Sigmoid colon (tissue), 4 donors: ENCODE measurements around the gene CERS1.

Experiments used
- EP300 ChIP-seq, 4 donors: sonication (generic); formaldehyde crosslinking; IDR thresholded peaks; one replicate each; pipeline ENCODE4 v1.6.1; 2017; ENCODE audit warnings: antibody characterized with exemption in 4 of 4
- POLR2A ChIP-seq, 2 donors: fragments of 450-650 bp; IDR thresholded peaks; one replicate each; pipeline ENCODE4 v1.6.1; 2016; ENCODE audit warnings: antibody characterized with exemption in 2 of 2, mild to moderate bottlenecking in 2 of 2, moderate library complexity in 2 of 2
- POLR2AphosphoS5 ChIP-seq, 4 donors: sonication (generic); formaldehyde crosslinking; IDR thresholded peaks; one replicate each; pipeline ENCODE4 v1.6.1; 2017; ENCODE audit warnings: antibody characterized with exemption in 4 of 4
- TF ChIP-seq, protein P1 (sequence below), 4 experiments: fragments of 450-650 bp in 3 of 4; fragments of 200-600 bp in 1 of 4; IDR thresholded peaks; one replicate each; pipeline ENCODE4 v1.5.1; 2016 to 2019; ENCODE audit warnings: antibody characterized with exemption in 4 of 4, mild to moderate bottlenecking in 3 of 4, moderate library complexity in 2 of 4

DNA sequence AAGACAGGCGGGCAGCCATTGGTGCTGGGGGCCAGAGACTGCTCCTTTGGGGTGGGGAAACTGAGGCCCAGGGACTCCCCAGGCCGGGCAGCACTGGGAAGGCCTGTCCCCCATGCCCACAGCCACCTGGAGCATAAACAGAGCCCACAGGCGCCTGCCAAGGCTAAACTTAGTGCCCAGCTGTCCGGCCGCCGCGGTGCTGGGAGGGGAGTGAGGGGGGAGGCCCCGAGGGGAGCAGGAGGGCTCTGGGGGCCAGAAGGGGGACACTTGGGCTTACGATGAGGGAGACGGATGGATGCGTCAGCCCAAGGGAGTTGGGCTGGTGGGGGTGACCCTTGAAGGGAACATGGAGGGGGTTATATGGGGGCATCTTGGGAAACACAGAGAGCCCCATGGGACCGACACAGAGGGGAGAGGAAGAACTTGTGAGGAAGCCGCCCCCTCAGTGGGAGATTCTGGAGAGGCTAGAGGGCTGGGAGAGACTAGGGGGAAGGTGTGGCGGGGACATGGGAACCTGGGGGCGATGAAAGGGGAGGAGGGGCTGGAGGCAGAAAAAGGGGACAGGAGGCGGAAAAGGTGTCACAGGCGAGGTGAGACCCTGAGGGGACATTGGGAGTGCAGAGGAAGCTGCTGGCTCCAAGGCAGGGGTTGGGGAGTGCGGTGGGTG, 2.2 kb downstream of the CERS1 start:
- TF ChIP-seq, protein P1, sequence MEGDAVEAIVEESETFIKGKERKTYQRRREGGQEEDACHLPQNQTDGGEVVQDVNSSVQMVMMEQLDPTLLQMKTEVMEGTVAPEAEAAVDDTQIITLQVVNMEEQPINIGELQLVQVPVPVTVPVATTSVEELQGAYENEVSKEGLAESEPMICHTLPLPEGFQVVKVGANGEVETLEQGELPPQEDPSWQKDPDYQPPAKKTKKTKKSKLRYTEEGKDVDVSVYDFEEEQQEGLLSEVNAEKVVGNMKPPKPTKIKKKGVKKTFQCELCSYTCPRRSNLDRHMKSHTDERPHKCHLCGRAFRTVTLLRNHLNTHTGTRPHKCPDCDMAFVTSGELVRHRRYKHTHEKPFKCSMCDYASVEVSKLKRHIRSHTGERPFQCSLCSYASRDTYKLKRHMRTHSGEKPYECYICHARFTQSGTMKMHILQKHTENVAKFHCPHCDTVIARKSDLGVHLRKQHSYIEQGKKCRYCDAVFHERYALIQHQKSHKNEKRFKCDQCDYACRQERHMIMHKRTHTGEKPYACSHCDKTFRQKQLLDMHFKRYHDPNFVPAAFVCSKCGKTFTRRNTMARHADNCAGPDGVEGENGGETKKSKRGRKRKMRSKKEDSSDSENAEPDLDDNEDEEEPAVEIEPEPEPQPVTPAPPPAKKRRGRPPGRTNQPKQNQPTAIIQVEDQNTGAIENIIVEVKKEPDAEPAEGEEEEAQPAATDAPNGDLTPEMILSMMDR (IDR thresholded peaks at IDR 0.05): no peak
- TF ChIP-seq EP300 (IDR thresholded peaks at IDR 0.05) (no peak), POLR2A (IDR thresholded peaks at IDR 0.05) (no peak), POLR2AphosphoS5 (IDR thresholded peaks at IDR 0.05) (no peak)
